Measurements from ENCODE around the gene LPIN3.
A peak's percentile ranks its signal among the peaks of the same experiment; 100 is the strongest.

Gene LPIN3

DNA sequence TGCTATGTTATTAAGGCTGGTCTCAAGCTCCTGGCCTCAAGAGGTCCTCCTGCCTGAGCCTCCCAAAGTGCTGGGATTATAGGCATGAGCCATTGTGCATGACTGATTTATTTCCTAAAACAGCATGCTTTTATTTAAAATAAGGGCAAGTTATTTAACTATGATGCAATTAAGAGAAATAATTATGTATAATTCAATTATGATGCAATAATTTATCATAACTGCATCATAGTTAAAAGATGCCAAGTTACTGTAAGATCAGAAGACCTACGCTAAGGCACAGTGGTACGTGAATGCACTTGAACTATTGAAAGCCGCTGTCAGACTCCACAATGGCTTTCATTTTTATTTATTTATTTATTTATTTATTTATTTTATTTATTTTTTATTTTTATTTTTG lies 50.3 kb downstream of the LPIN3 start:
- Histone ChIP-seq H3K9ac (ENCODE audit: low read length) (no peak overlapping the region), H3K36me3 (ENCODE audit: control insufficient read depth, insufficient read depth, low read length, severe bottlenecking) (no peaks in the 10 kb centered on the region), H3K27me3 (replicated peaks; ENCODE audit: control insufficient read depth, insufficient read depth, low read length) (peaks cover 16% of the 10 kb centered on the region), H3K4me3 (ENCODE audit: low read length) (no peak overlapping the region), H3K9me3 (ENCODE audit: control insufficient read depth, low read length) (no peaks in the 10 kb centered on the region), H3K4me1 (ENCODE audit: control insufficient read depth, insufficient read depth, low read length) (peaks cover 13% of the 10 kb centered on the region)
- DNase-seq (ENCODE audit: low read depth) = no peak

DNA sequence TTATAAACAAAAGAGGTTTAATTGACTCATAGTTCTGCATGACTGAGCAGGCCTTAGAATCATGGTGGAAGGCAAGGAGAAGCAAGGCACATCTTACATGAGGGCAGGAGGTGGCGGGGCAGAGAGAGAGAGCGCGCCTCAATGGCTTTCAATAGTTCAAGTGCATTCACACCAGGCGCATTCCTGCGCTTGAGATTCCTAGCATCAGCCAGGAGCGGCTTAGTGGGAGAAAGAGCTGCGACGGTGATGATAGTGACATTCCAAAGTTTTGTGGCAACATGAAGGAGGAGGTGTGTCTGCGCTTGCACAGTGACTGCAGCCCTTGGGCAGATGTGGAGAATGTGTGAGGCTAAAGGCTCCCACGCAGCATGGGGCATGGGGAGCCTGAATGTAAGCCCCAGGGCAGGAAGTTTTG lies 51.0 kb downstream of the LPIN3 start:
- H3K4me3 ChIP-seq (ENCODE audit: low read length) = no peak overlapping the region
- peaks cover 12% of the 10 kb centered on the region for H3K4me1 ChIP-seq (ENCODE audit: control insufficient read depth, insufficient read depth, low read length)
- no peaks in the 10 kb centered on the region for H3K9me3 ChIP-seq (ENCODE audit: control insufficient read depth, low read length)
- no peak for DNase-seq (ENCODE audit: low read depth)
- H3K36me3 ChIP-seq (ENCODE audit: control insufficient read depth, insufficient read depth, low read length, severe bottlenecking) = no peaks in the 10 kb centered on the region
- H3K27me3 ChIP-seq (replicated peaks; ENCODE audit: control insufficient read depth, insufficient read depth, low read length) = peaks cover 11% of the 10 kb centered on the region
- H3K9ac ChIP-seq (ENCODE audit: low read length) = no peak overlapping the region

- no peaks in the 10 kb centered on the region for H3K36me3 ChIP-seq (ENCODE audit: control insufficient read depth, insufficient read depth, low read length, severe bottlenecking)
- H3K27me3 ChIP-seq (replicated peaks; ENCODE audit: control insufficient read depth, insufficient read depth, low read length) = peaks cover 8% of the 10 kb centered on the region
- H3K4me1 ChIP-seq (ENCODE audit: control insufficient read depth, insufficient read depth, low read length) = peaks cover 6% of the 10 kb centered on the region
- H3K9ac ChIP-seq (ENCODE audit: low read length) = no peak overlapping the region
- DNase-seq (ENCODE audit: low read depth) = no peak
- no peaks in the 10 kb centered on the region for H3K9me3 ChIP-seq (ENCODE audit: control insufficient read depth, low read length)
- no peak overlapping the region for H3K4me3 ChIP-seq (ENCODE audit: low read length)
Measured at GRCh38 chr20:41392295-41392694, 51.7 kb downstream of the LPIN3 start.

- Histone ChIP-seq H3K36me3 (ENCODE audit: control insufficient read depth, insufficient read depth, low read length, severe bottlenecking) (no peaks in the 10 kb centered on the region), H3K9me3 (ENCODE audit: control insufficient read depth, low read length) (no peaks in the 10 kb centered on the region), H3K9ac (ENCODE audit: low read length) (no peak overlapping the region), H3K27me3 (replicated peaks; ENCODE audit: control insufficient read depth, insufficient read depth, low read length) (peaks cover 3% of the 10 kb centered on the region), H3K4me1 (ENCODE audit: control insufficient read depth, insufficient read depth, low read length) (peaks cover 6% of the 10 kb centered on the region), H3K4me3 (ENCODE audit: low read length) (no peak overlapping the region)
- no peak for DNase-seq (ENCODE audit: low read depth)
Measured at GRCh38 chr20:41392871-41393704, 52.5 kb downstream of the LPIN3 start.

- H3K9ac ChIP-seq (ENCODE audit: low read length) = no peak overlapping the region
- peaks cover 6% of the 10 kb centered on the region for H3K4me1 ChIP-seq (ENCODE audit: control insufficient read depth, insufficient read depth, low read length)
- H3K4me3 ChIP-seq (ENCODE audit: low read length) = no peak overlapping the region
- H3K27me3 ChIP-seq (replicated peaks; ENCODE audit: control insufficient read depth, insufficient read depth, low read length) = peaks cover 3% of the 10 kb centered on the region
- no peak for DNase-seq (ENCODE audit: low read depth)
- H3K36me3 ChIP-seq (ENCODE audit: control insufficient read depth, insufficient read depth, low read length, severe bottlenecking) = no peaks in the 10 kb centered on the region
- H3K9me3 ChIP-seq (ENCODE audit: control insufficient read depth, low read length) = no peaks in the 10 kb centered on the region
Measured at GRCh38 chr20:41393705-41394066, 53.1 kb downstream of the LPIN3 start.

DNA sequence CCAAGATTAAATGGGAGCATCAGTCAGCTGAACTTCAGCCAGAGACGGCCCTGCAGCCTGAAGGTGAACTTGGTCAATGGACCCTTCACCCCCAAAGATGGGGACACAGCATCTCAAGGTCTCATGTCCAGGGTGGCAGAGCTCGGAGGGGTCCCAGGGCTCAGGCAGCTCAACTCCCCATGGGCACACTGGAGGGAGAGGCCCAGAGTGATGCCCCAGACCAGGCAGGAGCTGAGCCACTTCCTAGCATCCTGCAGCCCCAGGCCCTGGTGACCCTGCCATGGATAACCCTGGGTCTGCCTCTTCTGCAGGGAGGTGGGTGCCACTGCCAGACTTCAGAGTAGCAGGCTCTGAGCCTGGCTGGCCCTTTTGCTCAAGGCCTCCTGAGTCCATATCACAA lies 53.5 kb downstream of the LPIN3 start:
- Histone ChIP-seq H3K4me1 (ENCODE audit: control insufficient read depth, insufficient read depth, low read length) (peaks cover 6% of the 10 kb centered on the region), H3K9ac (ENCODE audit: low read length) (no peak overlapping the region), H3K9me3 (ENCODE audit: control insufficient read depth, low read length) (no peaks in the 10 kb centered on the region), H3K36me3 (ENCODE audit: control insufficient read depth, insufficient read depth, low read length, severe bottlenecking) (no peaks in the 10 kb centered on the region), H3K27me3 (replicated peaks; ENCODE audit: control insufficient read depth, insufficient read depth, low read length) (peaks cover 3% of the 10 kb centered on the region), H3K4me3 (ENCODE audit: low read length) (no peak overlapping the region)
- DNase-seq (ENCODE audit: low read depth) = no peak

GRCh38 chr20:41394931-41395666 lies 54.5 kb downstream of the LPIN3 start:
- Histone ChIP-seq H3K9me3 (ENCODE audit: control insufficient read depth, low read length) (no peaks in the 10 kb centered on the region), H3K9ac (ENCODE audit: low read length) (no peak overlapping the region), H3K4me1 (ENCODE audit: control insufficient read depth, insufficient read depth, low read length) (peaks cover 6% of the 10 kb centered on the region), H3K36me3 (ENCODE audit: control insufficient read depth, insufficient read depth, low read length, severe bottlenecking) (no peaks in the 10 kb centered on the region), H3K27me3 (replicated peaks; ENCODE audit: control insufficient read depth, insufficient read depth, low read length) (peaks cover 3% of the 10 kb centered on the region), H3K4me3 (ENCODE audit: low read length) (no peak overlapping the region)
- DNase-seq (ENCODE audit: low read depth) = no peak

DNA sequence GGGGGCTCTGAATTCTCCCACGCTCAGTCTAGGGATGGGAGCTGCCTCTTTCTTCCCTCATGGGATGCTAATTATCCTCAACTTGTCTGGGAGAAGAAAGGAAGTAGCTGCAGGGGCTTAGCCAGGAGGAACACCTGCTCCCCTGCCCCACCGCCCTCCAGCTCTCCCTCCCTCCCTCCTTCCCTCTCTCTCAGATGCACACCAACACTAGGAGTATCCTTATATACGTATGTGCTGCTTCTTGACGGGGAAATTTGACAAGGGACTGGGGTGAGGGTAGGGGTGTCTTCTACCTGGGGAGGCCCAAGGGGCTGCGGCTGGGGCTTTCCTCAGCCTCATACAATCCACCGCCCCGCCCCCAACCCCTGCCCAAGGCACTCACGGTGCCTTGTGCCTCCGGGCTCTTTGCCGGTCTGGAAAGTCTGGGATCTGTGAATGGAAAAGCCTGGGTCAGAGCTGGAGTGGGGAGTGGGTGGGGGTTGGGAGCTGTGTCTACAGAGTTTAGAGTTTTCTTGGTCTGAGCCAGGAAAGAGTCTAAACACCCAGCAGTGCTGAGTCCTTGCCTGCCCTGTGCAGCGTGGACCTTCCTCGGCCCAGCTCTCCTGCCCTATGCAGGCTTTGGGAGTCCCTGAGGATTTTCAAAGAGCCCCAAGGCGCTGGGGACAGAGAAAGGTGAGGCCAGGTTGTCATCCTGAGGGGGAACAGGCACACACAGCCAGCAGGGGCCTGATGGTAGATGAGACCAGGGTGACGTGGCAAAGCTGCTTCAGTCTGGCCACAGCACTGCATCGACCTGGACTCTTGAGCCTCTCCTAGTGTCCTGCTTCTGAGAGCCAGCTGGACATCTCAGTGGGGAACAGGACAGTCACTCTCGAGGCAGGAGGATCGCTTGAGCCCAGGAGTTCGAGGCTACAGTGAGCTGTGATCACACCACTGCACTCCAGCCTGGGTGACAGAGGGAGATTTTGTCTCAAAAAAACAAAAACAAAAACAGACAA lies 55.3 kb downstream of the LPIN3 start:
- DNase-seq (ENCODE audit: low read depth) = no peak
- peaks cover 3% of the 10 kb centered on the region for H3K27me3 ChIP-seq (replicated peaks; ENCODE audit: control insufficient read depth, insufficient read depth, low read length)
- H3K36me3 ChIP-seq (ENCODE audit: control insufficient read depth, insufficient read depth, low read length, severe bottlenecking) = no peaks in the 10 kb centered on the region
- H3K4me3 ChIP-seq (ENCODE audit: low read length) = no peak overlapping the region
- H3K4me1 ChIP-seq (ENCODE audit: control insufficient read depth, insufficient read depth, low read length) = peaks cover 6% of the 10 kb centered on the region
- no peaks in the 10 kb centered on the region for H3K9me3 ChIP-seq (ENCODE audit: control insufficient read depth, low read length)
- H3K9ac ChIP-seq (ENCODE audit: low read length) = no peak overlapping the region

DNA sequence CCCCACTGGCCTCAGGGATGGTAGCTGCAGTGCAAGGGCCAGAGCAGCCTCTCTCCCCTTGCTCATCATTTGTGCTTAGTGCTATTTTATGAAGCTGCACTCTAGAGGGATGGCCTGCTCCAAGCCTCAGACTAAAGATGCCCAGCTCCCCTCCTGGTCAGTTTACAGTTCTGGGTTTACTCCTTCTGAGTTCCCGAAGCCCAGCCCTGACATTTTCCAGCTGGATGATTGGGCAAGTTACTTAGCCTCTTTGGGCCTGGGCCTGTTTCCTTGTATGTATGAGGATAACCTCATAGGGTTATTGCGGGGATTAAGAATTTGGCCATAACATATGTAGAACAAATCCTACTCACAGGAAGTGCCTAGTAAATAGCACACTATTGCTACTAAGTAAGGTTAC lies 57.8 kb downstream of the LPIN3 start:
- no peaks in the 10 kb centered on the region for H3K9me3 ChIP-seq (ENCODE audit: control insufficient read depth, low read length)
- no peak overlapping the region for H3K9ac ChIP-seq (ENCODE audit: low read length)
- H3K27me3 ChIP-seq (replicated peaks; ENCODE audit: control insufficient read depth, insufficient read depth, low read length) = peaks cover 3% of the 10 kb centered on the region
- no peak overlapping the region for H3K4me3 ChIP-seq (ENCODE audit: low read length)
- H3K36me3 ChIP-seq (ENCODE audit: control insufficient read depth, insufficient read depth, low read length, severe bottlenecking) = peaks cover 12% of the 10 kb centered on the region
- no peaks in the 10 kb centered on the region for H3K4me1 ChIP-seq (ENCODE audit: control insufficient read depth, insufficient read depth, low read length)
- peak; percentile 76 for DNase-seq (ENCODE audit: low read depth)

GRCh38 chr20:41403604-41404003 lies 63.0 kb downstream of the LPIN3 start:
- H3K4me1 ChIP-seq (ENCODE audit: control insufficient read depth, insufficient read depth, low read length) = no peaks in the 10 kb centered on the region
- no peak overlapping the region for H3K9ac ChIP-seq (ENCODE audit: low read length)
- no peak for DNase-seq (ENCODE audit: low read depth)
- H3K4me3 ChIP-seq (ENCODE audit: low read length) = no peak overlapping the region
- H3K9me3 ChIP-seq (ENCODE audit: control insufficient read depth, low read length) = no peaks in the 10 kb centered on the region
- H3K36me3 ChIP-seq (ENCODE audit: control insufficient read depth, insufficient read depth, low read length, severe bottlenecking) = peaks cover 55% of the 10 kb centered on the region
- no peaks in the 10 kb centered on the region for H3K27me3 ChIP-seq (replicated peaks; ENCODE audit: control insufficient read depth, insufficient read depth, low read length)

- Histone ChIP-seq H3K4me3 (ENCODE audit: low read length) (no peak overlapping the region), H3K27me3 (replicated peaks; ENCODE audit: control insufficient read depth, insufficient read depth, low read length) (no peaks in the 10 kb centered on the region), H3K4me1 (ENCODE audit: control insufficient read depth, insufficient read depth, low read length) (no peaks in the 10 kb centered on the region), H3K9ac (ENCODE audit: low read length) (no peak overlapping the region), H3K36me3 (ENCODE audit: control insufficient read depth, insufficient read depth, low read length, severe bottlenecking) (peaks cover 73% of the 10 kb centered on the region), H3K9me3 (ENCODE audit: control insufficient read depth, low read length) (no peaks in the 10 kb centered on the region)
- DNase-seq (ENCODE audit: low read depth) = no peak
Measured at GRCh38 chr20:41405436-41405835, 64.8 kb downstream of the LPIN3 start.
